ENCODE measurements around the gene BSND.

The BSND gene

DNA sequence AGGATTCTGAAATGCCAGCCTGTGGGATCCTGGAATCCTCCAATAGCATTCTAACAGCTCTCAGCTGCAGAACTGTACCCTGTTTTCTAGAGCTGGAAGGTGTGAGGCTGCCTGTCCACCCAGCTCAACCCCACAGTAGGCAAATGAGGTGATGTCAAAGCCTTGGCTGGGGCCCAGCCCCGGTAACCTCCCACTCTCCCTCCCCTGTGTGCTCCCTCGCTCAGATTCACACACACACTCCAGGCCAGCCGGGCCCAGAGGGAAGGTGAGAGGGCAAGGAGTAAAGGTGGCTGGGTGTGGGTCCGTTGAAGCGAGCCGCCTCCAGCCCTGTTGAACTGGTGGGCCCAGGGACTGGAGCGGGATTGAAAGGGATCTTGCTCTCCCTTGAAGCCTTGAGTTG lies at the start of gene BSND:
Gene BSND (plus strand): TSS at position 257 of the 400 bp plus-strand sequence. CDS start 254 bp downstream, outside the sequence.
- no peak for DNase-seq (ENCODE audit: low read depth)
- no peak within 1 kb of the TSS for H3K4me3 ChIP-seq (ENCODE audit: low read depth, low read length)

GRCh38 chr1:54949053-54949452 lies 49.7 kb upstream of the BSND start:
- H3K4me3 ChIP-seq (ENCODE audit: low read depth, low read length), result no peak overlapping the region
- no peak for DNase-seq (ENCODE audit: low read depth)
- TF ChIP-seq, protein P1, sequence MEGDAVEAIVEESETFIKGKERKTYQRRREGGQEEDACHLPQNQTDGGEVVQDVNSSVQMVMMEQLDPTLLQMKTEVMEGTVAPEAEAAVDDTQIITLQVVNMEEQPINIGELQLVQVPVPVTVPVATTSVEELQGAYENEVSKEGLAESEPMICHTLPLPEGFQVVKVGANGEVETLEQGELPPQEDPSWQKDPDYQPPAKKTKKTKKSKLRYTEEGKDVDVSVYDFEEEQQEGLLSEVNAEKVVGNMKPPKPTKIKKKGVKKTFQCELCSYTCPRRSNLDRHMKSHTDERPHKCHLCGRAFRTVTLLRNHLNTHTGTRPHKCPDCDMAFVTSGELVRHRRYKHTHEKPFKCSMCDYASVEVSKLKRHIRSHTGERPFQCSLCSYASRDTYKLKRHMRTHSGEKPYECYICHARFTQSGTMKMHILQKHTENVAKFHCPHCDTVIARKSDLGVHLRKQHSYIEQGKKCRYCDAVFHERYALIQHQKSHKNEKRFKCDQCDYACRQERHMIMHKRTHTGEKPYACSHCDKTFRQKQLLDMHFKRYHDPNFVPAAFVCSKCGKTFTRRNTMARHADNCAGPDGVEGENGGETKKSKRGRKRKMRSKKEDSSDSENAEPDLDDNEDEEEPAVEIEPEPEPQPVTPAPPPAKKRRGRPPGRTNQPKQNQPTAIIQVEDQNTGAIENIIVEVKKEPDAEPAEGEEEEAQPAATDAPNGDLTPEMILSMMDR (IDR thresholded peaks at IDR 0.05; ENCODE audit: control insufficient read depth, extremely low read depth, insufficient read depth), result no peak

More for the DNA sequence above, at the start of gene BSND:
- TF ChIP-seq, protein P1 (IDR thresholded peaks at IDR 0.05; ENCODE audit: control insufficient read depth, extremely low read depth, insufficient read depth), result no peak

GRCh38 chr1:54950006-54950368 lies 48.7 kb upstream of the BSND start:
- no peak overlapping the region for H3K4me3 ChIP-seq (ENCODE audit: low read depth, low read length)
- TF ChIP-seq, protein P1 (IDR thresholded peaks at IDR 0.05; ENCODE audit: control insufficient read depth, extremely low read depth, insufficient read depth), result no peak
- DNase-seq (ENCODE audit: low read depth), result no peak

- no peak overlapping the region for H3K4me3 ChIP-seq (ENCODE audit: low read depth, low read length)
- DNase-seq (ENCODE audit: low read depth), result peak; percentile 44
- TF ChIP-seq, protein P1 (IDR thresholded peaks at IDR 0.05; ENCODE audit: control insufficient read depth, extremely low read depth, insufficient read depth), result peak; percentile 71
These were observed 48.2 kb upstream of the BSND start for GRCh38 chr1:54950369-54951163.

- TF ChIP-seq, protein P1 (IDR thresholded peaks at IDR 0.05; ENCODE audit: control insufficient read depth, extremely low read depth, insufficient read depth), result no peak
- H3K4me3 ChIP-seq (ENCODE audit: low read depth, low read length), result no peak overlapping the region
- no peak for DNase-seq (ENCODE audit: low read depth)
These were observed 46.9 kb upstream of the BSND start for GRCh38 chr1:54951810-54952226.

DNA sequence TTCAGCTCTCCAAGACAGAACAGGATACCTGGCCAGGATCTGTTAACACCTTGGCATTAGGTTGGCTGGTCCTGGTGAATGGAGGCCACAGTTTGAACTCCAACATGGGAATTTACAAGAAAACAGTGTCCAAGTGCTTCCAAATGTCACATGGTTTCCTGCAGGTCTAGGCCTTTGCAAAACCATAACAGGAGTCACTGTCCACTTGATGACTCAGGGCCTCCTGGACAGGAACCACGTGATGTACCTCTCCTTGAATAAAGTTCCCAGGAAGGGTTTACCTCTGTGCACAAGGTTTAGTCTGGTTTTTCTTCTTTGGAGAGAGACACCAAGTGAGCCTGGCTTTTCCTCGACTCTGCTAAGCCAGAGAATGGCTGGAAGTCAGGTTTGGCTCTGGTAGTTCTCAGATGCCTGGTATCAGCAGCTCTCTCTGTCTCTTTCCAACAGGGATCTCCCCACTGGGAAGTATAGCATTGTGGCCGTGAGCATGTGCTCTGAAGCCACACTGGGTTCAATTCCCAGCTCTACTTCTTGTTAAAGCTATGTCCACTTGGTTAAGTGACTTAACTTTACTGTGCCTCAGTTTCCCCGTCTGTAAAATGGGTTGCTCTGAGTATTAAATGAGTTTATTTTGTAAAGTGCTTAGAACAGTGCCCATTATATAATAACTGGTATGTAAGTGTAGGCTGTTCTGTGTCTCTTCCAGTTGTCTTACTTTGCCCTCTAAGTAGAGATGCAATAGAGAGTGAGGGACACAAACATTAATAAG lies 45.6 kb upstream of the BSND start:
- no peak overlapping the region for H3K4me3 ChIP-seq (ENCODE audit: low read depth, low read length)
- TF ChIP-seq, protein P1 (IDR thresholded peaks at IDR 0.05; ENCODE audit: control insufficient read depth, extremely low read depth, insufficient read depth), result no peak
- DNase-seq (ENCODE audit: low read depth), result no peak
